Ascending aorta (tissue), 2 donors: ENCODE data around the gene KLRK1. TPM values are rescaled to one million over a fixed set of nuclear protein-coding genes. Genes with fewer than 3 reads are reported as not detected.
"Not testable (repeated sequence)": the region's sequence is repeated elsewhere in the genome, so short reads cannot be mapped to it uniquely, and the experiment has no call there.

Experiments used
- DNase-seq, 2 donors: peaks; one replicate each; pipeline ENCODE4 v3.0.0-alpha.2; 2019; ENCODE audit warnings: low spot score in 2 of 2
- H3K27ac ChIP-seq, 2 donors: fragments of 200-600 bp; sonication (generic); one replicate each; pipeline ENCODE4 v1.5.1; 2016 to 2017; ENCODE audit warnings: mild to moderate bottlenecking in 1 of 2
- H3K27me3 ChIP-seq: fragments of 200-600 bp; sonication (generic); one replicate; pipeline ENCODE4 v1.5.1; 2017
- H3K36me3 ChIP-seq, 2 donors: fragments of 200-600 bp; sonication (generic); one replicate each; pipeline ENCODE4 v1.5.1; 2016
- H3K4me1 ChIP-seq, 2 donors: fragments of 200-600 bp; sonication (generic); one replicate each; pipeline ENCODE4 v1.5.1; 2016 to 2017; ENCODE audit warnings: mild to moderate bottlenecking in 1 of 2
- H3K4me3 ChIP-seq, 2 donors: fragments of 200-600 bp; sonication (generic); one replicate each; pipeline ENCODE4 v1.5.1; 2016 to 2017; ENCODE audit warnings: mild to moderate bottlenecking in 1 of 2
- H3K9me3 ChIP-seq, 2 donors: fragments of 200-600 bp; sonication (generic); one replicate each; pipeline ENCODE4 v1.5.1; 2016
- CTCF ChIP-seq, 3 experiments: fragments of 200-600 bp in 2 of 3; fragments of 450-650 bp in 1 of 3; sonication (generic) in 2 of 3; IDR thresholded peaks; one replicate each; pipeline ENCODE4 v1.5.1; 2016 to 2019; ENCODE audit warnings: antibody characterized with exemption in 3 of 3, mild to moderate bottlenecking in 1 of 3, moderate library complexity in 1 of 3
- intact Hi-C: fragments of 100-400 bp; cut with DNase I; formaldehyde crosslinking; loops from one replicate; pipeline ENCODE4 v1.15.1; 2023
- total RNA-seq: library from RNA; depleted of rRNA; stranded (reverse); fragments of >200 nt; gene quantifications from one replicate; pipeline ENCODE4 v1.1.0, GENCODE V29; 2016

KLRK1 gene
- total RNA-seq, 1 donor from 2014 or later: not detected

DNA sequence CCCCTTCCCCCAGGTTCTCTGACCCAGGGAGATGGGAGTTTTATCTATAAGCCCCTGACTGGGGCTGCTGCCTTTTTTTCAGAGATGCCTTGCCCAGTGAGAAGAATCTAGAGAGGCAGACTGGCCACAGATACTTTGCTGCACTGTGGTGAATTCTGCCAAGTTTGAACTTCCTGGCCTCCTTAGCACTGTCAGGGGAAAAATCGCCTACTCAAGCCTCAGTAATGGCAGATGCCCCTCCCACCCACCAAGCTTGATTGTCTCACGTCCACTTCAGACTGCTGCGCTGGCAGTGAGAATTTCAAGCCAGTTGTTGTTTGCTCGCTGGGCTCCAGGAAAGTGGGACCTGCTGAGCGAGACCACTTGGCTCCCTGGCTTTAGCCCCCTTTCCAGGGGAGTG is 31.7 kb downstream of the KLRK1 start:
- no peaks in the 10 kb centered on the region for H3K27me3 ChIP-seq
- intact Hi-C loops: no loop called here
- DNase-seq: no peak

GRCh38 chr12:10354502-10354901 is 35.3 kb downstream of the KLRK1 start:
- Histone ChIP-seq H3K9me3 (no peaks in the 10 kb centered on the region), H3K4me1 (no peaks in the 10 kb centered on the region), H3K27me3 (no peaks in the 10 kb centered on the region), H3K4me3 (no peak overlapping the region), H3K36me3 (no peaks in the 10 kb centered on the region), H3K27ac (no peak overlapping the region)
- DNase-seq: no peak
- TF ChIP-seq CTCF (IDR thresholded peaks at IDR 0.05): no peak
- intact Hi-C loops: no loop called here

More for the DNA sequence above, 31.7 kb downstream of the KLRK1 start:
- no peak for TF ChIP-seq CTCF (IDR thresholded peaks at IDR 0.05)
- Histone ChIP-seq H3K27ac (no peak overlapping the region), H3K36me3 (no peaks in the 10 kb centered on the region), H3K4me1 (no peaks in the 10 kb centered on the region), H3K4me3 (no peak overlapping the region), H3K9me3 (no peaks in the 10 kb centered on the region)

- intact Hi-C loops: no loop called here
- Histone ChIP-seq H3K27ac (no peak overlapping the region), H3K36me3 (no peaks in the 10 kb centered on the region), H3K9me3 (no peaks in the 10 kb centered on the region), H3K4me1 (no peaks in the 10 kb centered on the region), H3K27me3 (no peaks in the 10 kb centered on the region), H3K4me3 (no peak overlapping the region)
- DNase-seq: no peak
- no peak for TF ChIP-seq CTCF (IDR thresholded peaks at IDR 0.05)
Observed at GRCh38 chr12:10354071-10354470, 35.8 kb downstream of the KLRK1 start.

- H3K27ac ChIP-seq, H3K36me3 ChIP-seq, H3K9me3 ChIP-seq, DNase-seq, H3K4me3 ChIP-seq, H3K4me1 ChIP-seq, H3K27me3 ChIP-seq, intact Hi-C loops: not testable (repeated sequence)
Observed at GRCh38 chr12:10351457-10351856, 38.4 kb downstream of the KLRK1 start.

- no peak overlapping the region for H3K4me3 ChIP-seq
- TF ChIP-seq CTCF (IDR thresholded peaks at IDR 0.05): no peak
- H3K9me3 ChIP-seq: no peaks in the 10 kb centered on the region
- DNase-seq: no peak
- H3K4me1 ChIP-seq: no peaks in the 10 kb centered on the region
- no peak overlapping the region for H3K27ac ChIP-seq
- no peaks in the 10 kb centered on the region for H3K36me3 ChIP-seq
- intact Hi-C loops: no loop called here
- H3K27me3 ChIP-seq: no peaks in the 10 kb centered on the region
Observed at GRCh38 chr12:10341892-10342509, 47.8 kb downstream of the KLRK1 start.

DNA sequence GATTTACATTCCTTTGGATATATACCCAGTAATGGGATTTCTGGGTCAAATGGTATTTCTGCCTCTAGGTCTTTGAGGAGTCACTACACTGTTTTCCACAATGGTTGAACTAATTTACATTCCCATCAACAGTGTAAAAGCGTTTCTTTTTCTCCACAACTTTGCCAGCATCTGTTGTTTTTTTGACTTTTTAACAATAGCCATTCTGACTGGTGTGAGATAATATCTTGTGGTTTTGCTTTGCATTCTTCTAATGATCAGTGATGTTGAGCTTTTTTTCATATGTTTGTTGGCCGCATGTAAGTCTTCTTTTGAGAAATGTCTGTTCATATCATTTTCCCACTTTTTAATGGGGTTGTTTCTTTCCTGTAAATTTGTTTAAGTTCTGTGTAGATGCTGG is 48.9 kb downstream of the KLRK1 start:
- H3K36me3 ChIP-seq, intact Hi-C loops: not testable (repeated sequence)

More for the DNA sequence above, 48.9 kb downstream of the KLRK1 start:
- not testable (repeated sequence) for DNase-seq, H3K4me3 ChIP-seq, H3K27ac ChIP-seq, H3K4me1 ChIP-seq, H3K27me3 ChIP-seq, H3K9me3 ChIP-seq
